Fibroblast of the aortic adventitia (primary cell): ENCODE measurements around the gene APIP. TPM values are rescaled to one million over a fixed set of nuclear protein-coding genes. Genes with fewer than 3 reads are reported as not detected.
A peak's percentile ranks its signal among the peaks of the same experiment; 100 is the strongest.

Experiments used
- DNase-seq: peaks from one replicate; pipeline ENCODE4 v3.0.0-alpha.2; 2010; ENCODE audit warnings: low read depth
- H3K4me3 ChIP-seq: 2 replicates; pipeline ENCODE4 v1.5.1; 2011; ENCODE audit warnings: low read depth, mild to moderate bottlenecking, control low read depth, low read length, moderate library complexity
- CTCF ChIP-seq: IDR thresholded peaks from 2 replicates; pipeline ENCODE4 v1.5.1; 2011; ENCODE audit warnings: mild to moderate bottlenecking, low read length, control low read depth, inconsistent platforms; ENCODE audit not compliant: insufficient read depth
- total RNA-seq: library from RNA; depleted of rRNA; stranded (reverse); fragments of >200 nt; gene quantifications from 2 replicates; pipeline ENCODE4 v1.2.3, GENCODE V29; 2012; ENCODE audit warnings: low replicate concordance

The APIP gene
- total RNA-seq, 1 donor, result 32.4 TPM

GRCh38 chr11:34870548-34871196 is 45.5 kb downstream of the APIP start:
- no peak overlapping the region for H3K4me3 ChIP-seq
- no peak for DNase-seq
- TF ChIP-seq CTCF, result no peak

DNA sequence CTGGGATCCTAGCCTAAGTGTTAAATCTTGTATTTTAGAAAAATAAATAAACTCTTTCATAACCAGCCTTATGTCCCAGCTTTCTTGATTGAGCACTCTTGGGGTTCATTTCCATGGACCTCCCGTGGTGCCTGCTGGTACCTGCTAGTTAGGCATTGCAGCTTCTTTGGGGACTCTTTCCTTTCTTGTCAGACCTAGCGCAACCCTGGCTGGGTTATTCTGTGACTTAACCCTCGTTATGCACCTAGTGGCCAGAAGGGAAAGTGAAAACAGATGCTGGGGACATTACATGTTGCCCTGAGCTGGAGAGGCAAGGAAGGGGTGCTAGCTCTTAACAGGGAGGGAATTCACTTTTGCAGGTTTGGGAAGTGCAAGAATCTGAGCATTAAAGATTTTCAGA is 46.8 kb downstream of the APIP start:
- no peak for DNase-seq
- H3K4me3 ChIP-seq, result no peak overlapping the region
- peak; percentile 22 for TF ChIP-seq CTCF

- no peak overlapping the region for H3K4me3 ChIP-seq
- TF ChIP-seq CTCF, result no peak
- peak; percentile 45 for DNase-seq
These were observed 49.8 kb downstream of the APIP start for GRCh38 chr11:34866375-34866774.

DNA sequence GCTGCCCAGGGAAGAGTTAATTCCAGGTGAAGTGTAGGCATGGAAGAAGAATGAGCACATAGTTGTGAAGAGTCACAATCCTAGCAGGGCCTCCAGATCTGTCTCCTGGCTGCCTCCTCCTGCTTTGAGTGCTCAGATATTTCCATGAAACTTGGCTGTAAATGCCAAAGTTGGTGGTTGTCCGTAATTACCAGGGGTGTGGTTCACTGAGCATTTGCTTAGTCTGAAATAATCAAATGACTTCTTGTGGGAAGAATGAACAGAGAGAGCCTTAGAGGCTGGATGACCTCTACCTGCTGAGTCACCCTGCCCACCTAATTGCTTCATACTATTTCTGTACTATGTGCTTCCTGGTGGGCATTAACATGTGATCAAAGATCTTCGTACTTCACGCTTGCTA is 50.9 kb downstream of the APIP start:
- no peak for TF ChIP-seq CTCF
- H3K4me3 ChIP-seq, result no peak overlapping the region
- DNase-seq, result no peak

DNA sequence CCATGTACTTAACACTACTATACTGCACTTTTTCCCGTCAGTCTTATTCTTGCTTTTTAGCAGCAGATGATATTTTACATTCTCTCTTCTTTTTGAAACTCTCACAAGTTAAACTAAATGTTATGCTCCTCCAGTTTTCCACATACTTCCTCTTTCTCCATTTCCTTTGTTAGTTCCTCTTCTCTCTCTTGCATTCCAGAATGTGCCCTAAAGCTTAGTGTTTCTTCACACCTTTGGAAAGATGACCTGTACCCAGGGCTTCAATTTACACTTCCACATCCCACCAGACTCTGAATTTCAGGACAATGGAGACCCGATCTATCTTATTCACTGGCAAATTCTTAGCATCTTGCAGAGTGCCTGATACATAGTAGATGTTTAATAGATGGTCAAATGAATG is 51.8 kb downstream of the APIP start:
- DNase-seq, result no peak
- no peak for TF ChIP-seq CTCF
- H3K4me3 ChIP-seq, result no peak overlapping the region

DNA sequence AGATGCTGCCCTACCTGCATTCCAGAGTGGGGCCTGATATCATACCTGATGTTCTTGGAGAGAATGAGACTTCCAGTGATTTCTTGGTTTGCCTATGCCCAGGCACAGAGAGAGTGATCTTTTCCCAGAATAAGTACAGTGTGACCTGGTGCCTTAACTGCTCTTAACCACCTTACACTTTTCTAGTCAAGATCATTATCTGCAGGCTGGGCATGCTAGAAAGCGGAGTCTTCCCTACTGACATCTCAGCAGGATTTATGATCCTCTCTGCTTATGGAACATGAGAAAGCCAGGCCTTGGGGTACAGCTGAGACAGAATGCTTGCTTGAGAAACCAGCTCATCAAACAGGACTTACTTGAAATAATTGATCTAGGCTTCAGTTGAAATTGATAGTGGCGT is 53.1 kb downstream of the APIP start:
- no peak for TF ChIP-seq CTCF
- H3K4me3 ChIP-seq, result no peak overlapping the region
- no peak for DNase-seq

GRCh38 chr11:34860518-34860917 is 55.7 kb downstream of the APIP start:
- no peak for DNase-seq
- H3K4me3 ChIP-seq, result no peak overlapping the region
- TF ChIP-seq CTCF, result no peak
